HL-60 (cell line): ENCODE data around the gene KIF5A.

Experiments used
- GABPA ChIP-seq: IDR thresholded peaks from 2 replicates; pipeline ENCODE4 v1.6.1; 2012; ENCODE audit warnings: low read depth
- POLR2AphosphoS5 ChIP-seq: IDR thresholded peaks from 2 replicates; pipeline ENCODE4 v1.6.1; 2012; ENCODE audit warnings: low read depth
- TF ChIP-seq, protein P1 (sequence below): IDR thresholded peaks from one replicate; pipeline ENCODE4 v1.5.1; 2011; ENCODE audit warnings: low read length, control low read depth, inconsistent platforms; ENCODE audit not compliant: insufficient read depth
- TF ChIP-seq, protein P2 (sequence below): IDR thresholded peaks from 2 replicates; pipeline ENCODE4 v1.6.1; 2012; ENCODE audit warnings: low read depth; ENCODE audit not compliant: insufficient replicate concordance

DNA sequence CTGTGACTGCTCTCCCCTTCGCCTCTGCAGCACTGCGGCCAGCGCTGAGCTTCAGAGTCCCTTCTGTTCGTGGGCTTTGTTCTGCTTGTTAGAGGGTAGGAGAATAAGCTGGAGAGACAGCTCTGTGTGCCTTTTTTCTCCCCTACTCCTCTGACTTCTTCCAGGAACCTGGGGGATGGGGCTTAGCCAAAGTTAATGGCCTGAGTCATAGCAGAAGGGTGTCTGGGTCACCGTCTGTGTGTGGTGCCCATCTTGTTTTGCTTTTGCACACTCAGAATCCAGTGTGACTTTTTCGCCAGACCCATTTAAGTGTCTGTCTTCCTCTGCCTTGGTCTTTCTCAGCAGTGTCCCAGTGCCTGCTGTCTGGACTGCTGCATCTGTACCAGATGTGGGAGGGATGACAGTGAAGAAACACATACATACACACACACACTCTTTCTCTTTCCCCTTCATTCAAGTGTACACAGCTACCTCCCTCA is 3.0 kb downstream of the KIF5A start:
- TF ChIP-seq, protein P1, sequence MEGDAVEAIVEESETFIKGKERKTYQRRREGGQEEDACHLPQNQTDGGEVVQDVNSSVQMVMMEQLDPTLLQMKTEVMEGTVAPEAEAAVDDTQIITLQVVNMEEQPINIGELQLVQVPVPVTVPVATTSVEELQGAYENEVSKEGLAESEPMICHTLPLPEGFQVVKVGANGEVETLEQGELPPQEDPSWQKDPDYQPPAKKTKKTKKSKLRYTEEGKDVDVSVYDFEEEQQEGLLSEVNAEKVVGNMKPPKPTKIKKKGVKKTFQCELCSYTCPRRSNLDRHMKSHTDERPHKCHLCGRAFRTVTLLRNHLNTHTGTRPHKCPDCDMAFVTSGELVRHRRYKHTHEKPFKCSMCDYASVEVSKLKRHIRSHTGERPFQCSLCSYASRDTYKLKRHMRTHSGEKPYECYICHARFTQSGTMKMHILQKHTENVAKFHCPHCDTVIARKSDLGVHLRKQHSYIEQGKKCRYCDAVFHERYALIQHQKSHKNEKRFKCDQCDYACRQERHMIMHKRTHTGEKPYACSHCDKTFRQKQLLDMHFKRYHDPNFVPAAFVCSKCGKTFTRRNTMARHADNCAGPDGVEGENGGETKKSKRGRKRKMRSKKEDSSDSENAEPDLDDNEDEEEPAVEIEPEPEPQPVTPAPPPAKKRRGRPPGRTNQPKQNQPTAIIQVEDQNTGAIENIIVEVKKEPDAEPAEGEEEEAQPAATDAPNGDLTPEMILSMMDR, result no peak
- TF ChIP-seq, protein P2, sequence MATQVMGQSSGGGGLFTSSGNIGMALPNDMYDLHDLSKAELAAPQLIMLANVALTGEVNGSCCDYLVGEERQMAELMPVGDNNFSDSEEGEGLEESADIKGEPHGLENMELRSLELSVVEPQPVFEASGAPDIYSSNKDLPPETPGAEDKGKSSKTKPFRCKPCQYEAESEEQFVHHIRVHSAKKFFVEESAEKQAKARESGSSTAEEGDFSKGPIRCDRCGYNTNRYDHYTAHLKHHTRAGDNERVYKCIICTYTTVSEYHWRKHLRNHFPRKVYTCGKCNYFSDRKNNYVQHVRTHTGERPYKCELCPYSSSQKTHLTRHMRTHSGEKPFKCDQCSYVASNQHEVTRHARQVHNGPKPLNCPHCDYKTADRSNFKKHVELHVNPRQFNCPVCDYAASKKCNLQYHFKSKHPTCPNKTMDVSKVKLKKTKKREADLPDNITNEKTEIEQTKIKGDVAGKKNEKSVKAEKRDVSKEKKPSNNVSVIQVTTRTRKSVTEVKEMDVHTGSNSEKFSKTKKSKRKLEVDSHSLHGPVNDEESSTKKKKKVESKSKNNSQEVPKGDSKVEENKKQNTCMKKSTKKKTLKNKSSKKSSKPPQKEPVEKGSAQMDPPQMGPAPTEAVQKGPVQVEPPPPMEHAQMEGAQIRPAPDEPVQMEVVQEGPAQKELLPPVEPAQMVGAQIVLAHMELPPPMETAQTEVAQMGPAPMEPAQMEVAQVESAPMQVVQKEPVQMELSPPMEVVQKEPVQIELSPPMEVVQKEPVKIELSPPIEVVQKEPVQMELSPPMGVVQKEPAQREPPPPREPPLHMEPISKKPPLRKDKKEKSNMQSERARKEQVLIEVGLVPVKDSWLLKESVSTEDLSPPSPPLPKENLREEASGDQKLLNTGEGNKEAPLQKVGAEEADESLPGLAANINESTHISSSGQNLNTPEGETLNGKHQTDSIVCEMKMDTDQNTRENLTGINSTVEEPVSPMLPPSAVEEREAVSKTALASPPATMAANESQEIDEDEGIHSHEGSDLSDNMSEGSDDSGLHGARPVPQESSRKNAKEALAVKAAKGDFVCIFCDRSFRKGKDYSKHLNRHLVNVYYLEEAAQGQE, result no peak
- TF ChIP-seq POLR2AphosphoS5, result no peak
- no peak for TF ChIP-seq GABPA
